ENCODE data around the gene IL18. TPM values are rescaled to one million over a fixed set of nuclear protein-coding genes. Genes with fewer than 3 reads are reported as not detected.

Gene IL18
- polyA plus RNA-seq, 1 donor (not counting 4 experiments of a cell fraction or from before 2014, with no cell fraction given) = 205 TPM

- Histone ChIP-seq H4K20me1 (ENCODE audit: control insufficient read depth, extremely low read depth, insufficient read depth, low read length) (no peaks in the 10 kb centered on the region), H3K4me2 (ENCODE audit: control insufficient read depth, extremely low read depth, insufficient read depth, low read depth, low read length) (no peak overlapping the region), H2AFZ (ENCODE audit: control insufficient read depth, low read length) (no peak overlapping the region), H3K9me1 (ENCODE audit: control insufficient read depth, extremely low read depth, insufficient read depth, low read length) (no peaks in the 10 kb centered on the region), H3K27ac (ENCODE audit: control insufficient read depth, insufficient read depth, low read length) (no peak overlapping the region), H3K4me1 (ENCODE audit: control insufficient read depth, extremely low read depth, insufficient read depth, low read length) (no peaks in the 10 kb centered on the region), H3K9me3 (ENCODE audit: control insufficient read depth, low read depth, low read length) (no peaks in the 10 kb centered on the region), H3K9ac (ENCODE audit: control insufficient read depth, extremely low read depth, insufficient read depth, low read length) (no peak overlapping the region), H3K27me3 (ENCODE audit: control insufficient read depth, extremely low read depth, insufficient read depth, low read length) (no peaks in the 10 kb centered on the region), H3K4me3 (ENCODE audit: control insufficient read depth in 2 of 3, extremely low read depth in 1 of 3, insufficient read depth in 2 of 3, low read depth in 1 of 3, low read length in 3 of 3) (no peak overlapping the region), H3K79me2 (ENCODE audit: control insufficient read depth, insufficient read depth, low read length) (no peaks in the 10 kb centered on the region), H3K36me3 (ENCODE audit: control insufficient read depth in 2 of 2, extremely low read depth in 1 of 2, insufficient read depth in 2 of 2, low read length in 2 of 2) (no peaks in the 10 kb centered on the region)
- no peak for TF ChIP-seq EZH2 (IDR thresholded peaks at IDR 0.05; ENCODE audit: low read length)
- TF ChIP-seq CTCF (optimal IDR thresholded peaks at IDR 0.05 in 1 of 3, IDR thresholded peaks at IDR 0.05 in 1 of 3, conservative IDR thresholded peaks at IDR 0.05 in 1 of 3; ENCODE audit: extremely low read depth in 1 of 3, insufficient read depth in 2 of 3, low read length in 3 of 3) = no peak
- FAIRE-seq (no peak), DNase-seq (ENCODE audit: low read depth, low spot score) (no peak)
- dilution Hi-C loops (cut with MboI; ENCODE audit: extremely low pct_ligation_motif_present, low sequenced_read_pairs) = no loop called here
These were observed 22.0 kb upstream of the IL18 start for GRCh38 chr11:112185883-112186282.

GRCh38 chr11:112182867-112183266 lies 19.0 kb upstream of the IL18 start:
- Histone ChIP-seq H4K20me1 (ENCODE audit: control insufficient read depth, extremely low read depth, insufficient read depth, low read length) (no peaks in the 10 kb centered on the region), H3K27ac (ENCODE audit: control insufficient read depth, insufficient read depth, low read length) (no peak overlapping the region), H3K27me3 (ENCODE audit: control insufficient read depth, extremely low read depth, insufficient read depth, low read length) (no peaks in the 10 kb centered on the region), H3K9me1 (ENCODE audit: control insufficient read depth, extremely low read depth, insufficient read depth, low read length) (no peaks in the 10 kb centered on the region), H3K9ac (ENCODE audit: control insufficient read depth, extremely low read depth, insufficient read depth, low read length) (no peak overlapping the region), H3K36me3 (ENCODE audit: control insufficient read depth in 2 of 2, extremely low read depth in 1 of 2, insufficient read depth in 2 of 2, low read length in 2 of 2) (no peaks in the 10 kb centered on the region), H3K9me3 (ENCODE audit: control insufficient read depth, low read depth, low read length) (no peaks in the 10 kb centered on the region), H3K4me2 (ENCODE audit: control insufficient read depth, extremely low read depth, insufficient read depth, low read depth, low read length) (no peak overlapping the region), H3K79me2 (ENCODE audit: control insufficient read depth, insufficient read depth, low read length) (no peaks in the 10 kb centered on the region), H3K4me3 (ENCODE audit: control insufficient read depth in 2 of 3, extremely low read depth in 1 of 3, insufficient read depth in 2 of 3, low read depth in 1 of 3, low read length in 3 of 3) (no peak overlapping the region), H2AFZ (ENCODE audit: control insufficient read depth, low read length) (no peak overlapping the region), H3K4me1 (ENCODE audit: control insufficient read depth, extremely low read depth, insufficient read depth, low read length) (no peaks in the 10 kb centered on the region)
- no peak for DNase-seq (ENCODE audit: low read depth, low spot score)
- TF ChIP-seq CTCF (optimal IDR thresholded peaks at IDR 0.05 in 1 of 3, IDR thresholded peaks at IDR 0.05 in 1 of 3, conservative IDR thresholded peaks at IDR 0.05 in 1 of 3; ENCODE audit: extremely low read depth in 1 of 3, insufficient read depth in 2 of 3, low read length in 3 of 3) (no peak), EZH2 (IDR thresholded peaks at IDR 0.05; ENCODE audit: low read length) (no peak)
- dilution Hi-C loops (cut with MboI; ENCODE audit: extremely low pct_ligation_motif_present, low sequenced_read_pairs) = no loop called here
- FAIRE-seq = no peak
